Fibroblast of skin of right biceps (primary cell): Measurements from ENCODE around the gene SLC17A7.

ENCODE experiments used
- DNase-seq: peaks from one replicate; pipeline ENCODE4 v3.0.0-alpha.2; 2013

The SLC17A7 gene

DNA sequence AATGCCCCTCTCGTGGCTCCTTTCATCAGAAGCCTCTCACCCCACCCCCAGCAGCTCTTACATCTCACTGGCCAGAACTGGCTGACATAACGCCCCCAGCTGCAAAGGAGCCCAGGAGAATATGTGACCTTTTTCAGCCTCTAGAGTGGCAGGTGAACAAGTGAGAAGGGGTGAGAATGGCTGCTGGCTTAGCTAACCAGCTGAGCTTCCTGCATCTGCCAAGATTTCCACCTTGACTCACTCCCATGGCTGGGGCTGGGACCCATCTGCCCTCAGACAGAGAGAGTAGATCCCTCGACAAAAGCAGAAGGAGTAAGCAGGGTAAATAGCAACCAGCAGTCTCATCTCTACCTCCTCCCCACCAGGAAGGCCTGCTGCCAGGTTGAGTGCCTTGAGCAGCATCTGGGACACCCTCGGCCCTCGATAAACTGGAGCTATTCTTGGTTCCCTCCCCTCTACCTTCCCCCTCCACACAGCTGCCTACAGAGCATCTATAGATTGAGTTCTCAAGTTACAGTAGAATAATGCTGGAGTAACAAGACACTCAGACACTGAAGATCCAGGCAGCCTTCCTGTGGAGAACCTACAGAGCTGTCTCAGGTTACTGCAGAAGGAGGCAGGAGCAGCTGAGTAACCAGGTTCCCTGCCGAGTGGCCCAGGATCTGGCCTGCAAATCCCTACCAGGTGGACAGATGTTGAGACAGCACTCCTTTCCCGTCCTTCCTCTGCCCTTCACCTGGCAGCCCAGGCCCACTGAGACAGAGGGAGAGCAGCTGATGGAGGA is 37.7 kb downstream of the SLC17A7 start:
- peak; percentile 48 for DNase-seq

DNA sequence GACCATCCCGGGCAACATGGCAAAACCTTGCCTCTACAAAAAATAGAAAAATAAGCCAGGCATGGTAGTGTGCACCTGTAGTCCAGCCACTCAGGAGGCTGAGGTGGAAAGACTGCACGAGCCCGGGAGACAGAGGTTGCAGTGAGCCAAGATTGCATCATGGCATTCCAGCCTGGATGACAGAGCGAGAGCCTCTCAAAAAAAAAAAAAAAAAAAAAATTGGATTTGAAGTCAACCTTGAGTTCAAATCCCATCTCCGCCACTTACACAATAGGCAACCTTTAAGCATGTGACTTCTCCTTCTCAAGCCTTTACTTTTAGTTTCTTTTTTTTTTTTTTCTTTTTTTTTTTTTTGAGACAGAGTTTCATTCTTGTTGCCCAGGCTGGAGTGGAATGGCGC is 41.3 kb downstream of the SLC17A7 start:
- no peak for DNase-seq

DNA sequence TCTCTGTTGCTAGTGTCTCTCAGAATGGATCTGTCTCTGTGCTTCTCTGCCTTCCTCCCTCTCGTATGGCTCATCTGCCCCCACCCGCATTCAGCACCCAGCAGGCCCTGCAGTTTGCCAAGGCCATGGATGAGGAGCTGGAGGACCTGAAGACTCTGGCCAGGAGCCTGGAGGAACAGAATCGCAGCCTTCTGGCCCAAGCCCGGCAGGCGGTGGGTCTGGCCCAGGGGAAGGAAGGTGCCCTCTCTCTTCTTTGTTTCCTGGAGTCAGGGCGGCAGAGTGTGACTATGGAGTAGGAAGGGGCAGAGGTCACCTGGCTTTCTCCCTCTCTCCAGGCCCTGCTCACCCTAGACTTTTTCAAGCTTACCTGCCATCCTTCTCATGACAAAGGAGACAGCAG is 42.4 kb downstream of the SLC17A7 start:
- no peak for DNase-seq

DNA sequence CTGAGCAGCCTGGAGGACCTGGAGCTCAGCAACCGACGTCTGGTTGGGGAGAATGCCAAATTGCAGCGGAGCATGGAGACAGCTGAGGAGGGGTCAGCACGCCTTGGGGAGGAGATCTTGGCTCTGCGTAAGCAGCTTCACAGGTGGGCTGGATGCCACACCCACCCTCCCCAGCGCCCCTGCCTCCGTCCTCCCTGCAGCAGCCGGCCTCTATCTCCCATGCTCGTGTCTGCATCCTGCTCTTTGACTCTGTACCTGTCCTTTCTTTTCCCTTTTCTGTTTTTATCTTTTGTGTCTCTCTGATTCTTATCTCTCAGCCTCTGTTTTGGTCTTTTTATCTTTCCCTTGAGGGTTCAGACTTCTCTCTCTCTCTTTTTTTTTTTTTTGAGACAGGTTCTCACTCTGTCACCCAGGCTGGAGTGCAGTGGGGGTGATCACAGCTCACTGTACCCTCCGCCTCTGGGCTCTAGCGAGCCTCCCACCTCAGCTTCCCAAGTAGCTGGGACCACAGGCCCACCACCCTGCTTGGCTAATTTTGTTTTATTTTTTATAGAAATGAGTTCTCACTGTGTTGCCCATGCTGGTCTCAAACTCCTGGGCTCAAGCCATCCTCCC is 43.2 kb downstream of the SLC17A7 start:
- no peak for DNase-seq

DNA sequence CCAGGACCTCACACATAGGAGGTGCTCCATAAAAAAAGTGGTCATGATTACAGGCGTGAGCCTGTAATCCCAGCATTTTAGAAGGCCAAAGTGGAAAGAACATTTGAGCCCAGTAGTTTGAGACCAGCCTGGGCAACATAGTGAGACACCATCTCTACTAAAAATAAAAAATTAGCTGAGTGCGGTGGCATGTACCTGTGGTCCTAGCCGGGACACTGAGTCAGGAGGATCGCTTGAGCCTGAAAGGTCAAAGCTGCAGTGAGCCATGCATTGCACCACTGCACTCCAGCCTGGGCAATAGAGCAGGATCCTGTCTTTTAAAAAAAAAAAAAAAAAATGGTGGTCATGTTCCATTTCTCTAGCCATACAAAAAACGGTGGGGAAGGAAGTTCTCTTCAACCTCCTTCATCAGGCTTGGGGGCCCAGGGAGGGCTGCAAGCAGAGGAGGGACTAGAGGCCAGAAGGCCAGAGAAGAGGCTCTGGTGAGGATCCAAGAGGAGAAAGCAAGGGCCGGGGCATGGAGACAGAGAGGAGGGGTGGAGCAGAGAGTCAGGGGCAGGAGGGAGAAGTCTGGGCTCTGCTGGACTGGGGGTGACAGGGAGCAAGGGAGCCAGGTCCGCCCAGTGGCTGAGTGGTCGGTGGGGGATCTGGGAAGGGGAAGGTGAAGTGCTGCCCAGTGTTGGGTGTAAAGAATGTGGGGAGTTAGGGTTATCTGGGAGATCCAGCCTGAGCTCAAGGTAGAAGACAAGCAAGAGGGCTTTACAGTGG is 44.4 kb downstream of the SLC17A7 start:
- no peak for DNase-seq

DNA sequence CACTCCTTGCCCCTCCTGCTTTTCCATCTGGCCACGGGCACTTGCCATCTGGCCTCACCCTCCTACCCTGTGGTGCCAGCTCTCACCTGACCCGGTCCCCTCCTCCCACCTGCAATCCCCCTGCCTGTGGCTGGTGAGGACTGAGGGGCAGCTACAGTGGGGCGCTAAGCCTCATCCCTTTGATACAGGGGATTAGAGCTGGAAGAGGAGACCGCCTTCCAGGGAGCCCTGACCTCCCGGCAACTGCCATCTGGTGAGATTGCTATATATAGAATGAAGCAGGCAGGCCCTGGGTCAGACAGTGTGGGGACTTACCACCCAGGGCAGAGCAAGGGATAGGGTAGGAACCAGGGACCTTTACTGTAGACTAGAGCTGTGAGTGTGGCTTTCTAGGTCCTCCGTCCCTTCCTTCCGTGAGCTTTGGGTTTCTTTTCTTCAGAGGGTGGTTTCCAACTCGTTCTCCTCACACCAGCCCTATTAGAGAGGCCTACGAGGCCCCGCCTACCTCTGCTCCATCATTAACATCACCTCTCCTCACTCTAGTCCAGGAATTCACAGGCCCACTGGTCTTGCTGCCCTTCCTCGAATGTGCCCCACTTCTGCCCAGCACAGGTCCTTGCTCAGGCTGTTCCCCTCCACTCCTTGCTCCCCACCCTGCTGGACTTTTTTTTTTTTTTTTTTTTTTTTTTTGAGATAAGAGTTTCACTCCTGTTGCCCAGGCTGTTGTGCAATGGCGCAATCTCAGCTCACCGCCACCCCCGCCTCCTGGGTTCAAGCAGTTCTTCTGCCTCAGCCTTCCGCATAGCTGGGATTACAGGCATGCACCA is 45.5 kb downstream of the SLC17A7 start:
- DNase-seq = no peak

DNA sequence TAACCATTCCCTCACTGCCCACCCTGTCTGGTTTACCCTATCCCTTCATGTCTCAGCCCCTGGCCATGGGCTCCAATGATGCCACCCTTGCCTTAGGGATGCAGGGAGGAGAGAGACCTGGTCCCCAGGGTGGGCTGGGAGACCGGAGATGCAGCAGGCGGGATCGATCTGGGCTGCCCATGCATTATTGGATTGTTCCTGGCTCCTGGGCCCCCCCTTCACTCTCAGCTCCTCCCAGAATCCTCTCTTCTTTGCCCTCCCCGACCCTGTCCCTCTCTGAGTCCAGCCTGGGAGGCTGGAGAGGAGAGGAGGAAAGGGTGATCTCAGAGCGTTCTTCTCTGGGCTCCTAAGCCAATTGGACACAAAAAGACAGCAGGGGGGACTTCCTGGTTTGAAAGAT is 47.4 kb downstream of the SLC17A7 start:
- DNase-seq = no peak

DNA sequence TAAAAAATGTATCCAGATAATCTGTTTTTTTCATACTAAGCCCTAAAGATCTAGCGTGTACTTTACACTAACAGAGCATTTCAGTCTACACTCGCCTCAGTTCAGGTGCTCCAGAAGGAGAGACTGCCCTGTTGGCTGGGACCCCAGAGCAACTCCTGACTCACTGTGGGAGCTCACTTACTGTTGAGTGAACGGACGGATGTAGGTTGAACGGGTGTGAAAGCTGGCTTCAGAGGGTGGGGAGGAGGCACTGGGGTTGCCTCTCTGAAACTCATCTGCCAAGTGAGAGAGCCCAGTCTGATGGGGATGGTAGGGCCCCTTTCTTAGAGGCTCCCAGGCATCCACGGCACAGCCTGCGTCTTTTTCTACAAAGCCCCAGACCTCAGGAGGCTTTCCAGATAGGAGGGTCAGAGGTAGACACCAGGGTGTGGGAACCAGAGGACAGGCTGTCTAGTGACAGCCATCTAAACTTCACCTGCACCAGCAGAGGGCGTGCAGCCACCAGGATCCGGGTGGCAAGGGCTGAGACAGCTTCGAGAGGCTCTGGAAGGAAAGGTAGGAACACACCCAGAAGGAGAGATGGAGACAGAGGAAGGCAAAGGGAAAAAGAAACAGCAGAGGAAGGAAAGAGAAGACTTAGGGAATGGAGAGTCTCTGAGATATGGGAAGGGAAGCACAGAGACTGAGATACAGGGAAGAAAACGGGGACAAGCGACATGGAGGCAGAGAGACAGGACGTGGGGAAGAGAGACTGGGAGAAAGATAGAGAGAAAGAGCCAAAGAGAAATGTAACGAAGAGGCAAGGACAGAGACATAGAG is 49.5 kb downstream of the SLC17A7 start:
- DNase-seq = peak; percentile 66

DNA sequence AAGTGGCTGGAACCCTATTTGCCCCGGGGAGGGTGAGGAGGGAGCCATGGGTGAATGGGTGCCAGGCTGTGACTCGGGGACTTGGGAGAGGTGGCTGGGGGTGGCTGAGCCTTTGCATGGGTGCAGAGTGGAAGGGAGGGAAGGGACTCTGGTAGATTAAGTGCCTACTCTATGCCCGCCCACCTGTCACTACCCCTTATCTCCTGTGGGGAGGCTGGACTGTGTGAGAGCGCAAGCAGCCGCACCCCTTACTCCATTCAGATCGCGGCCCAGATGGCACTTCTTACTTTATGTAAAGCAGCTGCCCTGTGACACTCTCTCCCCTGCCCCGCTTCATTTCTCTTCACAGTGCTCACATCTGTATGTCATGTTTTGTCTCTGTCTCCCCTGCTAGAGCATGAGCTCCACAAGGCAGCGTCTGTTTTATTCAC is 50.4 kb downstream of the SLC17A7 start:
- no peak for DNase-seq

DNA sequence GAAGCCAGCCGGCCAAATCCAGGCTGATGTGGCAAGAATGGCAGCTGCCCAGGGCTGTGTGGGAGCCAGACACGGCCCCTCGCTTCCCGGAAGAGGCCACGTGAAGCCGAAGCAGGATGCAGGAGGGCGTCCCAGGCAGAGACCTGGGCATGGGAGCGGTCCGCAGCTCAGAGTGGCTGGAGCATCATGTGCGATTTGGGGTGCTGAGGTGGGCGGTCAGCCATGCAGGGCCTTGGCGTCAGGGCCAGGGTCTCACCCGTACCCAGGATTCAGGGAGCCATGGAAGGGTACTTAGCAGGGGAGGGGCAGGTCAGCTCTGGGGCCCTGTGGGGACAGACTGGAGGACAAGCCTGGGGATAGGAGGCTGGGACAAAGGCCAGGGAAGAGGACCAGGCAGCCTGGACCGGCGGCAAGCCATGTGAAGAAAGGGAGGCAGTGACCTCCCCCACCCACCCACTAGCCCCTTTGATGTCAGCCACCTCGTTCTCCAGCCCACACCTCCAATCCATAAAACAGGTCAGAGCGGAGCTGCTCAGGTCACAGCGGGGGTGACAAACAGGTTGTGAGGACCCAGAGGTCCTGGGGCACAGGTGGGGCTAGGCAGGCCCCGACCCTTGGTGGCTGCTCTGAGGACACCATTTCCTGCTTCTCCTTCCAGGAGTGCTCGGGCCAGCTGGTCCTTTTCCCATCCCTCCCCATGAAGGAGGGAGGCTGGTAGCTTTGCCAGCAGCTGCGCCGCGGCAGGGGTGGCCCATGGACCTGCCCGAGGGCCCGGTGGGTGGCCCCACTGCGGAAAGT is 51.0 kb downstream of the SLC17A7 start:
- DNase-seq = no peak

DNA sequence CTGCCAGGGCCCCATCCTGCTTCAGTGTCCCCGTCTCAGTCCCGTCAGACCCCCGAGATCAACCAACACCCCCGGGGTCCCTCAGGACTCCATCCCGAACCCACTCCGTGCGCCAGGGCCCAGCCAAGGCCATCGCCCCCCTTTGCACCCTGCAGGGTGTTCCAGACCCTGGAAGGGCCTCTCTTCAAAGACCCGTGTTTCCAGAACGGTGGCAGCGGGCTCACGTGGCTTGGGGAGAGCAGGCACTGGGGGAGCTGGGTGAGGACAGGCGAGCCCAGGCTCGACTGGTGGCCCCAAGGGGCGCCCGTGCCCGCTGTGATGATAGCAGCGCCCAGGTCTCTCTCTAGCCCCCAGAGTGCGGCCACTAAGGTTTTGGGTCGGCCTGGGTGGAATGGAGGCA is 51.9 kb downstream of the SLC17A7 start:
- DNase-seq = no peak

DNA sequence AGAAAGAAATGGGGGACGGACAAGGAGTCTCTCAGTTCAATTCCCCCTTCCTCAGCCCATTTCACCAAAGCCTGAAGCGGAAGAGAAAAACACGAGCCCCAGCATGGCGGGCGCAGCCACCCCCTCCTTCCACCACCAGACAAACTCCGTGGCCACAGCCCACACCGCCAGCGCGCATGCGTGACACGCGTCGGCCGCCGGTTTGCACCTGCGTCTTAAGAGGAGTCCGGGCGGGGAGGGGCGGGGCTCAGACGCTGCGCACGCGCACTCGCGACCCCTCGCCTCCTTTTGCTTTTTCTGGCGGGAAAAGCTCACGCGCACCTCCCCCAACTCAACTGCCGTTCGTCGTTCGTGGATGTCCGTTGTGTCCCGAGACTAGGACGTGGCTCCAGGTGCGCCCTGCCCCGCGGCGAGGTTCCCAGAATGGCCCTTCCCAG is 53.4 kb downstream of the SLC17A7 start, which contains the start of gene KASH5:
KASH5 (plus strand) TSS at position 314 of the 437 bp plus-strand sequence. CDS start 2,635 bp downstream, outside the sequence.
- peak; percentile 48 for DNase-seq

DNA sequence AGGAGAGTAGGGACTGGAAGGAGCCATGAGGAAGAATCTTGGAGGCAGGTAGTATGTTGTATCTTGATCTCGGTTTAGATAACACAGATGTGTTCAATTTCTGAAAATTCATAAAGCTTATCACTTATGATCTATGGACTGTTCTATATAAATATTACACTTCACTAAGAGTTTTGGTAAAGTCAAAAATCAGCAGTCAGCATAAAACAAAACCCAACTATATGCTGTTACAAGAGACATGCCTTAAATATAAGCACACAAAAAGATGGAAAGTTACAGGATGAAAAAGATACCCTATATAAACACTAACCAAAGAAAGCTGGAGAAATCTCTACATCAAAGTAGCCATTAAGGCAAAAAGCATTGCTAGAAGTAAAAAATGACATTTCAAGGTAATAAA is 57.7 kb downstream of the SLC17A7 start:
- DNase-seq = no peak

DNA sequence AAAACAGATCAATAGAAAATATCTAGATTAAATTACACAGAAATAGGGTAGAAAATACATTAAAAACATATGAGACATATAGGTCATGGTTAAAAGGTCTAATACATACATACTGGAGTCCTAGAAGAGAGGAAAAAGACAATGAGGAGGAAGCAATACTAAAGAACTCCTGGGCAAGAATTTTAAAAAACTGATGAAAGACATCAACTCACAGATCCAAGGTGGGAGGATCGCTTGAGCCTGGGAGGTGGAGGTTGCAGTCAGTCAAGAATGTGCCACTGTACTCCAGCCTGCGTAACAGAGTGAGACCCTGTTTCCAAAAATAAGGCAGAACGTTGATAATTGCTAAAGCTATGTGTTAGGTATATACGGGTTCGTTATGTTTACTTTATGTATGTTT is 58.7 kb downstream of the SLC17A7 start:
- no peak for DNase-seq

DNA sequence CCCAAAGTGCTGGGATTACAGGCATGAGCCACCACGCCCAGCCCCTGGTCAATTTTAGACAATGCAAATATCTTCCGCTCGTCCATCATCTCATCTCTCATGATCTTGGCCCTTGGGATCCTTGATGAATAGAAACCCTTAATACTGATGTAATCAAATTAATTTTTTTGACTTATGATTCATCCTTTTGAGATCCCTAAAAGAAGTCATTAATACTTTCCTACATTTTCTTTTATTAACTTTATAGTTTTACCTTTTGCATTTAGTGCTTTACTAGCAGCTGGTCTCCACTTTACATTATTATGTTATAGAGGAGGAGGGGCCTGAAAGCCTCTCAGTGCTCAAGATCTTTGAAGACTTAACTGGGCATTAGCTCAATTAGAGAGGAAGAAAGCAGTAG is 60.9 kb downstream of the SLC17A7 start:
- DNase-seq = no peak
